CD14-positive monocyte (primary cell): ENCODE results near the gene PIP5K1B. TPM values are rescaled to one million over a fixed set of nuclear protein-coding genes. Genes with fewer than 3 reads are reported as not detected.

Source experiments
- DNase-seq, 3 donors: peaks; one replicate each; pipeline ENCODE4 v3.0.0-alpha.2; 2011 to 2022
- H2AFZ ChIP-seq: 2 replicates; pipeline ENCODE4 v1.6.0; 2012; ENCODE audit warnings: mild to moderate bottlenecking, low read depth, low read length, inconsistent platforms; ENCODE audit not compliant: insufficient read depth, poor library complexity, severe bottlenecking
- H3K27ac ChIP-seq, 2 donors: 1 replicate in 1 of 2; 2 replicates in 1 of 2; pipeline ENCODE4 v1.5.1; 2012 to 2013; ENCODE audit warnings: low read length in 2 of 2, control low read depth in 1 of 2, inconsistent platforms in 1 of 2, low read depth in 1 of 2, mild to moderate bottlenecking in 1 of 2
- H3K27me3 ChIP-seq, 2 donors: one replicate each; pipeline versions ENCODE4 v1.6.0 to v1.6.1; 2011 to 2013; ENCODE audit warnings: low read length in 2 of 2; ENCODE audit not compliant: control insufficient read depth in 2 of 2, insufficient read depth in 2 of 2
- H3K36me3 ChIP-seq, 2 donors: replicated peaks in 1 of 2; 1 replicate in 1 of 2; 2 replicates in 1 of 2; pipeline versions ENCODE4 v1.5.1 to v1.6.1; 2012 to 2013; ENCODE audit warnings: low read length in 2 of 2, control low read depth in 1 of 2, inconsistent platforms in 1 of 2, mild to moderate bottlenecking in 1 of 2; ENCODE audit not compliant: insufficient read depth in 2 of 2, control insufficient read depth in 1 of 2
- H3K4me1 ChIP-seq, 2 donors: 1 replicate in 1 of 2; 2 replicates in 1 of 2; pipeline versions ENCODE4 v1.5.1 to v1.6.1; 2012 to 2013; ENCODE audit warnings: low read length in 2 of 2, control low read depth in 1 of 2, inconsistent platforms in 1 of 2, mild to moderate bottlenecking in 1 of 2, moderate library complexity in 1 of 2; ENCODE audit not compliant: insufficient read depth in 2 of 2, control insufficient read depth in 1 of 2
- H3K4me2 ChIP-seq: replicated peaks from 2 replicates; pipeline ENCODE3; 2012; ENCODE audit warnings: low read length, moderate library complexity, mild to moderate bottlenecking; ENCODE audit not compliant: poor library complexity, severe bottlenecking; ENCODE audit errors: extremely low read depth
- H3K4me3 ChIP-seq, 3 experiments: fragments of 200-600 bp in 1 of 3; sonication (generic) in 1 of 3; replicated peaks in 1 of 3; 1 replicate in 2 of 3; 2 replicates in 1 of 3; pipeline ENCODE4 v1.5.1; 2011 to 2013; ENCODE audit warnings: low read length in 3 of 3, mild to moderate bottlenecking in 3 of 3, control low read depth in 2 of 3, low read depth in 2 of 3, inconsistent platforms in 1 of 3, moderate library complexity in 1 of 3
- H3K79me2 ChIP-seq: 2 replicates; pipeline ENCODE4 v1.6.0; 2012; ENCODE audit warnings: mild to moderate bottlenecking, control low read depth, inconsistent platforms, low read length, moderate library complexity; ENCODE audit not compliant: insufficient read depth
- H3K9ac ChIP-seq: 2 replicates; pipeline ENCODE4 v1.6.0; 2017; ENCODE audit warnings: low read length, mild to moderate bottlenecking; ENCODE audit not compliant: insufficient read depth, poor library complexity, severe bottlenecking
- H3K9me3 ChIP-seq, 2 donors: replicated peaks in 1 of 2; 1 replicate in 1 of 2; 2 replicates in 1 of 2; pipeline versions ENCODE4 v1.5.1 to v1.6.1; 2012 to 2013; ENCODE audit warnings: low read length in 2 of 2, control low read depth in 1 of 2; ENCODE audit not compliant: control insufficient read depth in 1 of 2, insufficient read depth in 1 of 2
- H4K20me1 ChIP-seq: 2 replicates; pipeline ENCODE4 v1.6.0; 2012; ENCODE audit warnings: mild to moderate bottlenecking, low read length, control low read depth, moderate library complexity; ENCODE audit not compliant: insufficient read depth
- H3K27ac Mint-ChIP-seq, 7 donors: one replicate each; pipeline ENCODE4 v1.8.0; 2020; ENCODE audit warnings: mild to moderate bottlenecking in 7 of 7, mixed read lengths in 7 of 7, moderate library complexity in 6 of 7, inconsistent platforms in 2 of 7
- H3K27me3 Mint-ChIP-seq, 3 donors: one replicate each; pipeline ENCODE4 v1.8.0; 2021 to 2022; ENCODE audit warnings: low read depth in 3 of 3, mild to moderate bottlenecking in 3 of 3, mixed read lengths in 3 of 3, moderate library complexity in 3 of 3, inconsistent platforms in 1 of 3
- H3K36me3 Mint-ChIP-seq, 2 donors: one replicate each; pipeline ENCODE4 v1.8.0; 2020; ENCODE audit warnings: mixed read lengths in 2 of 2, inconsistent platforms in 1 of 2, mild to moderate bottlenecking in 1 of 2
- H3K4me1 Mint-ChIP-seq: one replicate; pipeline ENCODE4 v1.8.0; 2020; ENCODE audit warnings: mild to moderate bottlenecking, mixed read lengths
- H3K4me3 Mint-ChIP-seq, 2 donors: one replicate each; pipeline ENCODE4 v1.8.0; 2020; ENCODE audit warnings: mild to moderate bottlenecking in 2 of 2, mixed read lengths in 2 of 2, moderate library complexity in 1 of 2
- H3K9me3 Mint-ChIP-seq, 7 donors: one replicate each; pipeline ENCODE4 v1.8.0; 2020 to 2022; ENCODE audit warnings: mixed read lengths in 7 of 7, mild to moderate bottlenecking in 6 of 7, moderate library complexity in 6 of 7, inconsistent platforms in 2 of 7
- WGBS: methylation state at CpG from one replicate; pipeline ENCODE4 v1.1.5; 2013; ENCODE audit warnings: missing lambda C conversion rate; ENCODE audit not compliant: insufficient coverage; 5-methylcytosine and 5-hydroxymethylcytosine counted together
- intact Hi-C, 2 donors: fragments of 100-400 bp; cut with micrococcal nuclease; formaldehyde crosslinking; loops; one replicate each; pipeline versions ENCODE4 v1.15.0 to v1.15.1; 2023
- polyA plus RNA-seq, 3 donors: library from polyadenylated mRNA; depleted of rRNA in 1 of 3; unstranded in 2 of 3; stranded (reverse) in 1 of 3; fragments of 300-500 nt in 2 of 3; fragments of >200 nt in 1 of 3; fragmentation: Illumina TruSeq in 2 of 3; gene quantifications; 1 replicate in 2 of 3; 2 replicates in 1 of 3; pipeline ENCODE4 v1.2.3, GENCODE V29; 2012 to 2021
- small RNA-seq: library from RNA; depleted of rRNA; stranded (forward); fragments of <200 nt; gene quantifications from one replicate; pipeline ENCODE3, GENCODE V24; 2012; ENCODE audit warnings: low read depth; ENCODE audit not compliant: insufficient read length
- TF ChIP-seq, protein P1 (sequence below): fragments of 200-600 bp; IDR thresholded peaks from one replicate; pipeline ENCODE4 v1.8.0; 2022; ENCODE audit warnings: antibody characterized with exemption, mild to moderate bottlenecking

Gene PIP5K1B
- polyA plus RNA-seq, 3 donors = 0.18 to 4.1 (median 0.87) TPM

DNA sequence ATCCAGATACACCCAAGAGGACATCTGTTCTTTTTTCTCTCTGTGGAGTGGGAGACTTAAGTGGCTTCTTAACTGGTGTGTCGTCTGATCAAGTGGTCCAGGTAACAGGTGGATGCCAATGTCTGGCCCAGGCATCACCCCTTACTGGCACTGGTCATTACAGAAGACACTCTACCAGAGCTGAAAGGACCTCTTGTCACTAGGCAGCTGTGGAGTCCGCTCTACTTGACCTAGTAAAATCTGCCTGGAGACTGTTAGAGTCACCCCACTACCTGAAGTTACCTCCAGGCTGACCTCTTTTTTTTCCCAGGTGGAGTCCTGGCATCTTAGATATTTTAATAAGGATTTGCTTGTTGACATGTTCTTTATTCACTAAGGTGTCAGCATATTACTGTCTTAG, 353.1 kb downstream of the PIP5K1B start:
- no peaks in the 10 kb centered on the region for H3K4me1 ChIP-seq
- H3K4me1 Mint-ChIP-seq = no peaks in the 10 kb centered on the region
- H3K79me2 ChIP-seq = no peaks in the 10 kb centered on the region
- no peak overlapping the region for H2AFZ ChIP-seq
- no peak overlapping the region for H3K9ac ChIP-seq
- H3K4me3 ChIP-seq = no peak overlapping the region
- no peak for DNase-seq
- peaks cover 11 to 39% of the 10 kb centered on the region in 2 donors for H3K36me3 ChIP-seq
- peaks cover 0 to 1% (median 0%) of the 10 kb centered on the region in 3 donors for H3K27me3 Mint-ChIP-seq
- H3K9me3 Mint-ChIP-seq = no peaks in the 10 kb centered on the region
- intact Hi-C loops = loop anchor here in 1 of 2 donors (5.0 kb wide), 1 partner anchor 134 kb away; no protein-coding TSS in a partner anchor
- no peaks in the 10 kb centered on the region for H3K9me3 ChIP-seq
- H3K27ac Mint-ChIP-seq = no peak overlapping the region
- H3K27ac ChIP-seq = no peak overlapping the region
- H3K36me3 Mint-ChIP-seq = peaks cover 42 to 52% of the 10 kb centered on the region in 2 donors
- TF ChIP-seq, protein P1, sequence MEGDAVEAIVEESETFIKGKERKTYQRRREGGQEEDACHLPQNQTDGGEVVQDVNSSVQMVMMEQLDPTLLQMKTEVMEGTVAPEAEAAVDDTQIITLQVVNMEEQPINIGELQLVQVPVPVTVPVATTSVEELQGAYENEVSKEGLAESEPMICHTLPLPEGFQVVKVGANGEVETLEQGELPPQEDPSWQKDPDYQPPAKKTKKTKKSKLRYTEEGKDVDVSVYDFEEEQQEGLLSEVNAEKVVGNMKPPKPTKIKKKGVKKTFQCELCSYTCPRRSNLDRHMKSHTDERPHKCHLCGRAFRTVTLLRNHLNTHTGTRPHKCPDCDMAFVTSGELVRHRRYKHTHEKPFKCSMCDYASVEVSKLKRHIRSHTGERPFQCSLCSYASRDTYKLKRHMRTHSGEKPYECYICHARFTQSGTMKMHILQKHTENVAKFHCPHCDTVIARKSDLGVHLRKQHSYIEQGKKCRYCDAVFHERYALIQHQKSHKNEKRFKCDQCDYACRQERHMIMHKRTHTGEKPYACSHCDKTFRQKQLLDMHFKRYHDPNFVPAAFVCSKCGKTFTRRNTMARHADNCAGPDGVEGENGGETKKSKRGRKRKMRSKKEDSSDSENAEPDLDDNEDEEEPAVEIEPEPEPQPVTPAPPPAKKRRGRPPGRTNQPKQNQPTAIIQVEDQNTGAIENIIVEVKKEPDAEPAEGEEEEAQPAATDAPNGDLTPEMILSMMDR = no peak
- no peaks in the 10 kb centered on the region for H3K27me3 ChIP-seq
- no peaks in the 10 kb centered on the region for H4K20me1 ChIP-seq
- H3K4me3 Mint-ChIP-seq = no peak overlapping the region
- no peak overlapping the region for H3K4me2 ChIP-seq
- WGBS = no CpG with 5 or more reads among the region's 2 CpGs

Small RNA genes lying within 50 kb of the gene (small RNA-seq; reads per million reads assigned to genes)
- gene RNU6-820P = not detected

Other genes starting within 250 kb of the PIP5K1B start
- not detected for gene TMEM252, start 164.4 kb upstream of the PIP5K1B start, polyA plus RNA-seq